ENCODE measurements around the gene SLC25A33. TPM values are rescaled to one million over a fixed set of nuclear protein-coding genes. Genes with fewer than 3 reads are reported as not detected.

SLC25A33 gene
- polyA plus RNA-seq, 2 of the 4 experiments (the other 2 are of a cell fraction): 3.1 to 4.9 TPM

- TF ChIP-seq MAZ (IDR thresholded peaks at IDR 0.05; ENCODE audit: borderline replicate concordance, low read depth, low read length) (no peak), CEBPB (IDR thresholded peaks at IDR 0.05) (no peak), MAFK (IDR thresholded peaks at IDR 0.05; ENCODE audit: partially characterized antibody) (no peak), JUN (IDR thresholded peaks at IDR 0.05) (no peak), ZNF302 (CRISPR knock-in tag; IDR thresholded peaks at IDR 0.05) (no peak), GATA3 (IDR thresholded peaks at IDR 0.05; ENCODE audit: borderline replicate concordance) (no peak), HOXA7 (CRISPR knock-in tag; IDR thresholded peaks at IDR 0.05) (no peak), HES2 (IDR thresholded peaks at IDR 0.05) (no peak), HOXB5 (CRISPR knock-in tag; IDR thresholded peaks at IDR 0.05) (no peak), CHD4 (IDR thresholded peaks at IDR 0.05; ENCODE audit: borderline replicate concordance) (no peak), E2F6 (IDR thresholded peaks at IDR 0.05; ENCODE audit: borderline replicate concordance, low read depth) (no peak), BHLHE40 (IDR thresholded peaks at IDR 0.05; ENCODE audit: low read depth, low read length) (no peak), HEYL (CRISPR knock-in tag; IDR thresholded peaks at IDR 0.05) (no peak), CHD2 (IDR thresholded peaks at IDR 0.05; ENCODE audit: low read length, partially characterized antibody) (no peak), SREBF2 (IDR thresholded peaks at IDR 0.05) (no peak)
- no peak overlapping the region for H3K4me2 ChIP-seq
- no peak overlapping the region for H3K27ac ChIP-seq
- FAIRE-seq (no peak), DNase-seq (ENCODE audit: low read depth in 1 of 2, low spot score in 1 of 2) (no peak), ATAC-seq (no peak)
- ChIA-PET POLR2A (no interaction called here), CTCF (no interaction called here)
- H3K9me3 ChIP-seq: no peaks in the 10 kb centered on the region
- no peak overlapping the region for H3K4me3 ChIP-seq
- H3K4me1 ChIP-seq: no peaks in the 10 kb centered on the region
- 93% methylated on average over 15 of the region's 15 CpGs for WGBS (ENCODE audit: missing lambda C conversion rate)
Observed at GRCh38 chr1:9604836-9605235, 65.6 kb downstream of the SLC25A33 start.

DNA sequence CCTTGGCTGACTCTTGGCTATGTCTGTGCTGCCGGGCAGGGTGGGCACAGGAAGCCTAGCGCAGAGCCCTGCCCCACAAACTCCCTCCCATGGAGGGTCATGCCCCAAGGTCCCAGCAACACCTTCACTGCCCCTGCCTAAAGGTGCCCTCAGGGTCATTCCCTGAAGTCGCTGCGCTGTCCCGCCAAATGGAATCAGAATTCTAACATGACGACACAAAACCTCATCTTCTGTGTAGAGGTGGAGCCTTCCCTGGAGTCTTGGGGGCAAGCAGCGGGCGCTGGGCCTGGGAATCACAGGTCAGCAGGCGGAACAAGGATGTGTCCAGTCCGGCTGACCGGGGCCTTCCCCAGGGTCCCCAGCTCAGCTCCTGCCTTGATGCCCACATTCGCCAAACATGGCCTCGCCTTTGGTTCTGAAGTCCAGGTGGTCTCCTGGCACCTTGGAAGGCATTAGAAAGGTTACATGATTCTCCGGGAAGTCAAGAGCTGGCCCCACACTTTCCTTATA, 66.7 kb downstream of the SLC25A33 start:
- Histone ChIP-seq H3K4me1 (no peaks in the 10 kb centered on the region), H3K4me3 (no peak overlapping the region), H3K9me3 (no peaks in the 10 kb centered on the region), H3K4me2 (no peak overlapping the region), H3K27ac (no peak overlapping the region)
- CTCF ChIA-PET: interaction anchor here (0.6 kb wide), 1 partner anchor 173 kb away, joined by 4 read pairs; no protein-coding TSS in a partner anchor
- 94% methylated on average over 12 of the region's 14 CpGs for WGBS (ENCODE audit: missing lambda C conversion rate)
- FAIRE-seq (no peak), ATAC-seq (no peak), DNase-seq (ENCODE audit: low read depth in 1 of 2, low spot score in 1 of 2) (no peak)
- TF ChIP-seq FOXS1 (CRISPR knock-in tag; IDR thresholded peaks at IDR 0.05) (no peak), JUNB (IDR thresholded peaks at IDR 0.05) (no peak), ZSCAN20 (CRISPR knock-in tag; IDR thresholded peaks at IDR 0.05) (no peak), HOXA7 (CRISPR knock-in tag; IDR thresholded peaks at IDR 0.05) (no peak), ZNF302 (CRISPR knock-in tag; IDR thresholded peaks at IDR 0.05) (no peak), NR3C1 (IDR thresholded peaks at IDR 0.05) (no peak), TFCP2L1 (CRISPR knock-in tag; IDR thresholded peaks at IDR 0.05) (no peak), ATOH8 (CRISPR knock-in tag; IDR thresholded peaks at IDR 0.05; ENCODE audit: low read depth) (no peak), PHF8 (IDR thresholded peaks at IDR 0.05; ENCODE audit: borderline replicate concordance, low read depth) (no peak)
- POLR2A ChIA-PET: no interaction called here

GRCh38 chr1:9606458-9606857, 67.2 kb downstream of the SLC25A33 start:
- WGBS (ENCODE audit: missing lambda C conversion rate): 89% methylated on average over 21 of the region's 21 CpGs
- Histone ChIP-seq H3K4me2 (no peak overlapping the region), H3K27ac (no peak overlapping the region), H3K4me3 (no peak overlapping the region), H3K9me3 (no peaks in the 10 kb centered on the region), H3K4me1 (no peaks in the 10 kb centered on the region)
- TF ChIP-seq, protein P1, sequence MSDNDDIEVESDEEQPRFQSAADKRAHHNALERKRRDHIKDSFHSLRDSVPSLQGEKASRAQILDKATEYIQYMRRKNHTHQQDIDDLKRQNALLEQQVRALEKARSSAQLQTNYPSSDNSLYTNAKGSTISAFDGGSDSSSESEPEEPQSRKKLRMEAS (IDR thresholded peaks at IDR 0.05): no peak
- no peak for TF ChIP-seq EP300 (IDR thresholded peaks at IDR 0.05)
- no peak for TF ChIP-seq POLR2A (IDR thresholded peaks at IDR 0.05; ENCODE audit: low read length)
- TF ChIP-seq HES2 (IDR thresholded peaks at IDR 0.05): no peak
- TF ChIP-seq, protein P2, sequence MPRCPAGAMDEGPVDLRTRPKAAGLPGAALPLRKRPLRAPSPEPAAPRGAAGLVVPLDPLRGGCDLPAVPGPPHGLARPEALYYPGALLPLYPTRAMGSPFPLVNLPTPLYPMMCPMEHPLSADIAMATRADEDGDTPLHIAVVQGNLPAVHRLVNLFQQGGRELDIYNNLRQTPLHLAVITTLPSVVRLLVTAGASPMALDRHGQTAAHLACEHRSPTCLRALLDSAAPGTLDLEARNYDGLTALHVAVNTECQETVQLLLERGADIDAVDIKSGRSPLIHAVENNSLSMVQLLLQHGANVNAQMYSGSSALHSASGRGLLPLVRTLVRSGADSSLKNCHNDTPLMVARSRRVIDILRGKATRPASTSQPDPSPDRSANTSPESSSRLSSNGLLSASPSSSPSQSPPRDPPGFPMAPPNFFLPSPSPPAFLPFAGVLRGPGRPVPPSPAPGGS (IDR thresholded peaks at IDR 0.05): no peak
- no peak for TF ChIP-seq MAZ (IDR thresholded peaks at IDR 0.05; ENCODE audit: borderline replicate concordance, low read depth, low read length)
- no peak for TF ChIP-seq ESRRA (IDR thresholded peaks at IDR 0.05; ENCODE audit: borderline replicate concordance, low read length)
- no peak for TF ChIP-seq CBX8 (IDR thresholded peaks at IDR 0.05)
- no peak for TF ChIP-seq RNF2 (IDR thresholded peaks at IDR 0.05; ENCODE audit: borderline replicate concordance, low read depth)
- no peak for TF ChIP-seq RARB (CRISPR knock-in tag; IDR thresholded peaks at IDR 0.05)
- ATAC-seq (no peak), FAIRE-seq (no peak), DNase-seq (ENCODE audit: low read depth in 1 of 2, low spot score in 1 of 2) (no peak)
- CTCF ChIA-PET: no interaction called here
- POLR2A ChIA-PET: no interaction called here

Data from A549 (cell line).